Prostate gland (tissue), 2 donors: ENCODE measurements around the gene FREM2.
A peak's percentile ranks its signal among the peaks of the same experiment; 100 is the strongest.

Experiments used
- CTCF ChIP-seq, 4 experiments: fragments of 200-600 bp in 2 of 4; fragments of 450-650 bp in 2 of 4; sonication (generic) in 2 of 4; IDR thresholded peaks; 1 replicate in 3 of 4; 2 replicates in 1 of 4; pipeline ENCODE4 v1.5.1; 2016 to 2019; ENCODE audit warnings: antibody characterized with exemption in 4 of 4, mild to moderate bottlenecking in 2 of 4, moderate library complexity in 2 of 4
- POLR2A ChIP-seq: fragments of 450-650 bp; IDR thresholded peaks from one replicate; pipeline ENCODE4 v1.6.1; 2016; ENCODE audit warnings: antibody characterized with exemption, mild to moderate bottlenecking
- POLR2AphosphoS5 ChIP-seq: sonication (generic); formaldehyde crosslinking; IDR thresholded peaks from one replicate; pipeline ENCODE4 v1.6.1; 2017; ENCODE audit warnings: antibody characterized with exemption

GRCh38 chr13:38685974-38686576 is 802 bp upstream of the FREM2 start:
- TF ChIP-seq CTCF (IDR thresholded peaks at IDR 0.05), result peak in 3 of 4 experiments; percentile 23 to 45 (median 37)
- TF ChIP-seq POLR2AphosphoS5, result no peak
- no peak for TF ChIP-seq POLR2A
